ENCODE measurements around the gene EPHA1. TPM values are rescaled to one million over a fixed set of nuclear protein-coding genes. Genes with fewer than 3 reads are reported as not detected.

The EPHA1 gene
- total and polyA plus RNA-seq, 2 experiments from 2014 or later, result 60.7 to 154 TPM

DNA sequence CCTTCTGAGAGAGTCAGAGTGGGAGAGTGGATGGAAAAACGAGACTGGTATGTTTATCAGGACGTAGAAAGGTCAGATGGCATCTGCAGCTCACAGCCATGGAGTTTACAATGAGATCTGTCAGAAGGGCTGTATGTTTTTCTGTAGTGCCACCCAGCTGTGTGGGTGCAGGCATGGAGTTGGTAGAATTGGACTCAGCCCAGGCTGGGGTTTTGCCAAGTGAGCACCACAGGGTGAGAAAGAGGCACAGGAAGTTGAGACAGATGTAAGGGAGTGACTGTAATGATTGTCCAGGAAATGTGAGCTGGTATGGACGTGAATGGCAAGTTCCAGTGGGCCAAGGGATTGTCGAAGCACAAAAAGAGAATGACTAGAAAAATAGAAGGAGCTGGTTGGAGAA is 36.6 kb downstream of the EPHA1 start:
- H3K4me3 ChIP-seq, result no peak overlapping the region
- H3K4me2 ChIP-seq, result 0 out of 2 replicates have a peak overlapping the region, but pooled peaks have one; percentile 39
- Mint-ChIP-seq H3K36me3 (ENCODE audit: low read depth) (no peaks in the 10 kb centered on the region), H3K27ac (no peak overlapping the region), H3K9me3 (no peaks in the 10 kb centered on the region; the same call in 2 of the 3 replicates), H3K4me1 (peaks cover 55% of the 10 kb centered on the region), H3K4me3 (no peak overlapping the region), H3K27me3 (ENCODE audit: insufficient read depth, low read depth, poor library complexity) (peaks cover 7% of the 10 kb centered on the region)
- H3K79me2 ChIP-seq (replicated peaks; ENCODE audit: insufficient read depth), result no peaks in the 10 kb centered on the region
- H3K27ac ChIP-seq (ENCODE audit: low read depth), result no peak overlapping the region
- ATAC-seq, result no peak
- no peaks in the 10 kb centered on the region for H4K20me1 ChIP-seq (replicated peaks; ENCODE audit: insufficient read depth)
- H3K4me1 ChIP-seq (ENCODE audit: insufficient read depth), result peaks cover 51% of the 10 kb centered on the region
- TF ChIP-seq CTCF (conservative IDR thresholded peaks at IDR 0.05; ENCODE audit: low read depth in 2 of 2) (peak in 1 of 2 experiments; percentile 49; a peak in 3 of 4 replicates), CREB1 (CRISPR knock-in tag; IDR thresholded peaks at IDR 0.05; ENCODE audit: low read depth) (no peak)
- H3K36me3 ChIP-seq (ENCODE audit: insufficient read depth), result no peaks in the 10 kb centered on the region
- peaks cover 6% of the 10 kb centered on the region; the same call in 1 of the 2 replicates for H3K9me2 ChIP-seq (ENCODE audit: insufficient read depth)
- H3K27me3 ChIP-seq (ENCODE audit: insufficient read depth), result no peaks in the 10 kb centered on the region
- DNase-seq (ENCODE audit: low spot score), result no peak
- peaks cover 6% of the 10 kb centered on the region for H3F3A ChIP-seq (replicated peaks; ENCODE audit: low read depth)
- peak overlapping the region; percentile 19; the same call in 1 of the 2 replicates for H2AFZ ChIP-seq

- Histone ChIP-seq H3K79me2 (replicated peaks; ENCODE audit: insufficient read depth) (no peaks in the 10 kb centered on the region), H3K4me3 (peak overlapping the region; percentile 34), H4K20me1 (replicated peaks; ENCODE audit: insufficient read depth) (no peaks in the 10 kb centered on the region), H3K4me2 (peak overlapping the region; percentile 67), H3K27ac (ENCODE audit: low read depth) (peak overlapping the region; percentile 96), H3K4me1 (ENCODE audit: insufficient read depth) (peaks cover 51% of the 10 kb centered on the region), H2AFZ (no peak overlapping the region), H3K27me3 (ENCODE audit: insufficient read depth) (0 out of 2 replicates have a peak, but pooled peaks cover under 1% of the 10 kb centered on the region), H3F3A (replicated peaks; ENCODE audit: low read depth) (peaks cover 6% of the 10 kb centered on the region), H3K36me3 (ENCODE audit: insufficient read depth) (no peaks in the 10 kb centered on the region), H3K9me2 (ENCODE audit: insufficient read depth) (peaks cover 6% of the 10 kb centered on the region; the same call in 1 of the 2 replicates)
- ATAC-seq, result peak; percentile 65
- Mint-ChIP-seq H3K36me3 (ENCODE audit: low read depth) (no peaks in the 10 kb centered on the region), H3K27me3 (ENCODE audit: insufficient read depth, low read depth, poor library complexity) (peaks cover 7% of the 10 kb centered on the region), H3K9me3 (no peaks in the 10 kb centered on the region; the same call in 2 of the 3 replicates), H3K27ac (peak overlapping the region; percentile 77), H3K4me3 (peak overlapping the region; percentile 31; the same call in 2 of the 3 replicates), H3K4me1 (peaks cover 49% of the 10 kb centered on the region)
- peak; percentile 92 for DNase-seq (ENCODE audit: low spot score)
- TF ChIP-seq JUNB (IDR thresholded peaks at IDR 0.05; ENCODE audit: unreplicated experiment) (no peak), EZH2 (IDR thresholded peaks at IDR 0.05; ENCODE audit: low read depth, unreplicated experiment) (no peak), EZH2phosphoT487 (IDR thresholded peaks at IDR 0.05; ENCODE audit: unreplicated experiment) (no peak), NANOG (IDR thresholded peaks at IDR 0.05; ENCODE audit: borderline replicate concordance) (no peak; the same call in 1 of the 2 replicates), ZNF331 (CRISPR knock-in tag; IDR thresholded peaks at IDR 0.05; ENCODE audit: low read depth) (0 out of 2 replicates have a peak, but pooled peaks have one; percentile 30), ZNF114 (CRISPR knock-in tag; IDR thresholded peaks at IDR 0.05) (peak; percentile 69; the same call in 1 of the 2 replicates), CREB1 (CRISPR knock-in tag; IDR thresholded peaks at IDR 0.05; ENCODE audit: low read depth) (0 out of 2 replicates have a peak, but pooled peaks have one; percentile 17), STAT1 (IDR thresholded peaks at IDR 0.05; ENCODE audit: unreplicated experiment) (no peak)
- TF ChIP-seq, protein P1, sequence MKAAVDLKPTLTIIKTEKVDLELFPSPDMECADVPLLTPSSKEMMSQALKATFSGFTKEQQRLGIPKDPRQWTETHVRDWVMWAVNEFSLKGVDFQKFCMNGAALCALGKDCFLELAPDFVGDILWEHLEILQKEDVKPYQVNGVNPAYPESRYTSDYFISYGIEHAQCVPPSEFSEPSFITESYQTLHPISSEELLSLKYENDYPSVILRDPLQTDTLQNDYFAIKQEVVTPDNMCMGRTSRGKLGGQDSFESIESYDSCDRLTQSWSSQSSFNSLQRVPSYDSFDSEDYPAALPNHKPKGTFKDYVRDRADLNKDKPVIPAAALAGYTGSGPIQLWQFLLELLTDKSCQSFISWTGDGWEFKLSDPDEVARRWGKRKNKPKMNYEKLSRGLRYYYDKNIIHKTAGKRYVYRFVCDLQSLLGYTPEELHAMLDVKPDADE (IDR thresholded peaks at IDR 0.05), result no peak
These were observed 38.7 kb downstream of the EPHA1 start for GRCh38 chr7:143369678-143370651.

Data from GM23338 (cell line).